ENCODE results near the gene HMCES.
"Not testable (repeated sequence)": the region's sequence is repeated elsewhere in the genome, so short reads cannot be mapped to it uniquely, and the experiment has no call there.

HMCES gene

DNA sequence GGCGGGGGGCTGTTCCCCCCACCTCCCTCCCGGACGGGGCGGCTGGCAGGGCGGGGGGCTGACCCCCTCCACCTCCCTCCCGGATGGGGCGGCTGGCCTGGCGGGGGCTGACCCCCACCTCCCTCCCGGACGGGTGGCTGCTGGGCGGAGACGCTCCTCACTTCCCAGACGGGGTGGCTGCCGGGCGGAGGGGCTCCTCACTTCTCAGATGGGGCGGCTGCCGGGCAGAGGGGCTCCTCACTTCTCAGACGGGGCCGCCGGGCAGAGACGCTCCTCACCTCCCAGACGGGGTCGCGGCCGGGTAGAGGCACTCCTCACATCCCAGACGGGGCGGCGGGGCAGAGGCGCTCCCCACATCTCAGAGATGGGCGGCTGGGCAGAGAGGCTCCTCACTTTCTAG, 61.2 kb downstream of the HMCES start:
- in situ Hi-C loops (cut with MboI; ENCODE audit: low pct_unique_long_range_greater_than_20kb, low sequenced_read_pairs); DNase-seq: not testable (repeated sequence)

DNA sequence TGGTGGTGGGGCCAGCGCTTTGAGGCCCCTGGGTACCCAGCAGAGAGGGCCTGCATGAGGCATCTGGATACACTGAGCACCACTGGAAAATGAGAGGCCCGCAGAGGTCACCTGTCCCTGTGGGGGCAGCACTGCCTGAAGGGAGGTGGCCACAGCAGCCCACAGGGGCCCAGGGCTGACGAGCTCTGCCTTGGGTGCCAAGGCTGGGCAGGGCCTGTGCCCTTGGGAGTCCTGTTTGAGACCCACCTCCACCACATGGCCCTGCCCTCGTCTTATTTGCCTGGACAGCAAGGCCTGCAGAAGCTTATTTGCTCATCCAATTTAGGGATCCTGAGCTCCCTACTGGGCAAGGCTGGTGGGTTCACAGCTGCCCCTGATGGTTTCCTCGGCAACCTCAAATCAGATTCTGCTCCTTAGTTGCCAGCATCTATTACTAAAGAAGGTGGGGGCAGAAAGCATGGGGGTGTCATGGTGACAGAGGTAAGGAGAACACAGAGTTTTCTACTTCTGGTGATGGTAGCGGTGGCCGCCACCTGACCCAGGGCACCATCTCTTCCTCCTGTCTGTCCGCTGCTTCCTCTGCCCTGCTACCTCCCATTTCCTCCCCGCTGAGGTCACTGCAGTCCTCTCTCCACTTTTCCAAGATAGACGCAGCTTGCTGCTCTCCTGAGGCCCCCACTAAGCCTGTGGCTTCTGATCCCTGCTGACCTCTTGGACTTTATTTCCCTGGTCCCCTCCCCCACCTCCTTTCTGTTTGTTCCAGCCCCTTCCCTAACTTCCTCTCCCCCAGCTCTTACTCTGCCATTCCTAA, 62.9 kb downstream of the HMCES start:
- DNase-seq = no peak
- in situ Hi-C loops (cut with MboI; ENCODE audit: low pct_unique_long_range_greater_than_20kb, low sequenced_read_pairs) = no loop called here

GRCh38 chr3:129343643-129344360, 65.1 kb downstream of the HMCES start:
- in situ Hi-C loops (cut with MboI; ENCODE audit: low pct_unique_long_range_greater_than_20kb, low sequenced_read_pairs) = no loop called here
- DNase-seq = peak; percentile 43

DNA sequence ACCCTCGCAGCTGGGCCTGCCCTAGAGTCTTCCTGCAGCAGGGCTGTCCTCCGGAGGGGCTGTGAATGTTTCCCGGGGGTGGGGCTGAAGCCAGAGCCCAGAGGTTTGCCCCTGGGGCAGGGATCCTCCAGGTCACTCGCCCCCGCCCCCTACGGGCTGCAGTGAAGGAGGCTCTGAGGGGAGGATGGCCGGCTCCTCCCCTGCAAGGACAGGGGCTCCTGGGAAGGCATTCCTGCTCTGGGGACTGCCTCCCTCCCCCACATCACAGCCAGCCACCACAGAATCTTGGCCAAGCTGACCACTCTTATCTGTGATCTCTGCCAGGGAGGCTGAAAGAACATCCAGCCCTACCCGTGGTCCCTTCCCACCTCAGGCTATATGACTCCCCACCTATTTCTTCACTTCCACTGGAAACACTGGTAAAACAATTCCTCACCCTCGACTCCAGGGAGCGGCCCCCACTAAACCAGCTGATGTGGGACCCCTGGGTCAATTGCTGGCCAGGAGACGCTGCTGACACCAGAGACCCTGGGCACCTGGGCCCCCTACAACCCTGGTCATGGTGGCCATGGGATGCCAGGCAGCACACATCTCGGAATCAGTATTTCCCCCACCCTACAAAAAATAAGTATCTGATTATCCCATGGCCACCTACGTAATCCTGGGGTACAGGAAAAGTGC, 66.0 kb downstream of the HMCES start:
- DNase-seq = no peak
- in situ Hi-C loops (cut with MboI; ENCODE audit: low pct_unique_long_range_greater_than_20kb, low sequenced_read_pairs) = no loop called here

GRCh38 chr3:129345281-129345680, 66.6 kb downstream of the HMCES start:
- DNase-seq = no peak
- in situ Hi-C loops (cut with MboI; ENCODE audit: low pct_unique_long_range_greater_than_20kb, low sequenced_read_pairs) = no loop called here

DNA sequence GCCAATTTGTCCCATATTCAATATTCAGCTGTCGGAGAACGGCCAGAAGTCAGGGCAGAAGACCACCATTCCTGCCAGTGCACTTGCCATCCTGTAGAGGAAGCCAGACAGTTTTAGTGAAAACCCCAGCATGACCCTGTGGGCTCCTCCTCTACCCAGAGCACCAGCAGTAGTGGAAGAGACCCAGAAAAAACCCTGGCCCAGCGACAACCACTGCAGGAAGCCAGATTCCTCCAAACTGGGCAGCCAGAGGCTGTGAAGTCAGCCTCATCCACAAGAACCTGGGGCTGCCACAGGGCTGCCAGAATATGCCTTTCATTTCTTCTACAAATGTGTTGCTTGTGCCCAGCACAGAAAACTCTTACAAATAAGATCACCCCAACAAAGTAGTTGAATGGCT, 67.3 kb downstream of the HMCES start:
- no peak for DNase-seq
- in situ Hi-C loops (cut with MboI; ENCODE audit: low pct_unique_long_range_greater_than_20kb, low sequenced_read_pairs) = no loop called here

DNA sequence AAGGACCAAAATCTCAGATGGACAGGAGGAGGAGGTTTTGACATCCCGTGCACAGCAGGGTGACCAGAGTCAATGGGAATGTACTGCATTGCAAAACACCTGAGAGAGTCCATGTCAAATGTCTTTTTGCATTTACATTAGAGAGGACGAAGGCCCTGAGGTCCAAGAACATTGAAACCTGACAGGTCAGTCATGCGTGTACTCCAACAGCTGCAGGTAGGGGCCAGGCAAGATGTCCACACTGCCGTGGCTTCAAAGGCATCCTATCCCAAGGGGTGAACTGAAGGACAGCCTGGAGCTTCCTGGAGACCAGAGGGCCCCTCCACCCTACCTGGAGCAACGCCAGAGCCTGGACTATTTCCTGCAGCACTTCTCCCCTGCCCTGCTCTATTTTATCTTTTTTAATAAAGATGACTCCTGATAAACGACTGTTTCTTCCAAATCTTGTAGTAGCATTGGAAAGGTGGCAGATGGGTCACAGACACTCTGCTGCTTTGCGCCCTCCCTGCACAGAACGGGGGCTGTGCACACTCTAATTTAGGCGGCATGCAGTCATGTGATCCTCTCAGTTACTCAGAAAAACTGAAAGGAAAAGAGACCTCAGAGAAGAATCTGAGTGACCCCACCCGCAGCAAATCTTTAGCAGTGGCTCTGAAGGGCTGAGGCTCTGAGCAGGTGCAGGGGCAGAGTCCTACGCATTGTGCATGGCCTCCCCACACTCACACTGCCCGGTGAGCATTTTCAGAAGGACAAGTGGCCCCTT, 68.2 kb downstream of the HMCES start:
- in situ Hi-C loops (cut with MboI; ENCODE audit: low pct_unique_long_range_greater_than_20kb, low sequenced_read_pairs) = no loop called here
- no peak for DNase-seq

DNA sequence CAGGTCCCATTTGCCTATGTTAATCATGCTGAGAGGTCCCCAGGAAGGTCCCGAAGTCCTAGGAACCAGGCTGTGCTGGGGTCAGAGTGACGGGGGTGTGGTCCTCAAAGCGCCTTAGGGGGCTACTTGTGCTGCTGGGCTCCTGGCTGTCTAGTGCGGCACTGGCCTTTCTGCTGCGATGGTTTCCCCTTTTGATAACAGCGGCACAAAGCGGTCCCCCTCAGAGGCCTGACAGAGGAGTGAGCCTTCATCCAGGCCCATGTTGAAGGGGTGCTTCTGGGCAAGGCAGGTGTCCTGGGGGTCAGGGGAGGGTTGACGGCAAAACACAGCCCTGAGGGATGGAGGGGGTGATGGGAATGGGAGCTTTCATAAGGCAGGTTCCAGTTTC, 68.8 kb downstream of the HMCES start:
- no peak for DNase-seq
- in situ Hi-C loops (cut with MboI; ENCODE audit: low pct_unique_long_range_greater_than_20kb, low sequenced_read_pairs) = no loop called here

DNA sequence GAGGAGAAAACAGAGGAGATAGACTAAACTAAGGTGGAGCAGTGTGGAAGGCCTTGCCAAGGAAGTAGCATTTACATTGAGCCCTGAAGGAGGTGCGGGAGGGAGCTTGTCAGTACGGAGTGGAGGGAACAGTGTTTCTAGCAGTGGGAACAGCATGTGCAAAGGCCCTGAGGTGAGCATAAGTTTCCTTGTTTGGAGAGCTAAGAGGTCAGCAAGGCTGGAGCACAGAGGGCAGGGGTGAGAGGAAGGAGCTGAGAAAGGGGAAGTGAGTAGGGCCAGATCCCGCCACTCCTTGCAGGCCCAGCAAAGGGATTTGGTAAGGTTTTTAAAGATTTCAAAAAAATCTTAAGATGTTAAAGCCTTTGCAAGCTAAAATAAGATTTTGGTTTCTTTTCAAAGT, 70.1 kb downstream of the HMCES start:
- in situ Hi-C loops (cut with MboI; ENCODE audit: low pct_unique_long_range_greater_than_20kb, low sequenced_read_pairs) = no loop called here
- DNase-seq = peak; percentile 33

GRCh38 chr3:129349169-129349568, 70.5 kb downstream of the HMCES start:
- in situ Hi-C loops (cut with MboI; ENCODE audit: low pct_unique_long_range_greater_than_20kb, low sequenced_read_pairs); DNase-seq: not testable (repeated sequence)

- in situ Hi-C loops (cut with MboI; ENCODE audit: low pct_unique_long_range_greater_than_20kb, low sequenced_read_pairs) = no loop called here
- no peak for DNase-seq
Observed at GRCh38 chr3:129349791-129350190, 71.1 kb downstream of the HMCES start.

GRCh38 chr3:129352045-129352444, 73.4 kb downstream of the HMCES start:
- in situ Hi-C loops (cut with MboI; ENCODE audit: low pct_unique_long_range_greater_than_20kb, low sequenced_read_pairs) = no loop called here
- no peak for DNase-seq

DNA sequence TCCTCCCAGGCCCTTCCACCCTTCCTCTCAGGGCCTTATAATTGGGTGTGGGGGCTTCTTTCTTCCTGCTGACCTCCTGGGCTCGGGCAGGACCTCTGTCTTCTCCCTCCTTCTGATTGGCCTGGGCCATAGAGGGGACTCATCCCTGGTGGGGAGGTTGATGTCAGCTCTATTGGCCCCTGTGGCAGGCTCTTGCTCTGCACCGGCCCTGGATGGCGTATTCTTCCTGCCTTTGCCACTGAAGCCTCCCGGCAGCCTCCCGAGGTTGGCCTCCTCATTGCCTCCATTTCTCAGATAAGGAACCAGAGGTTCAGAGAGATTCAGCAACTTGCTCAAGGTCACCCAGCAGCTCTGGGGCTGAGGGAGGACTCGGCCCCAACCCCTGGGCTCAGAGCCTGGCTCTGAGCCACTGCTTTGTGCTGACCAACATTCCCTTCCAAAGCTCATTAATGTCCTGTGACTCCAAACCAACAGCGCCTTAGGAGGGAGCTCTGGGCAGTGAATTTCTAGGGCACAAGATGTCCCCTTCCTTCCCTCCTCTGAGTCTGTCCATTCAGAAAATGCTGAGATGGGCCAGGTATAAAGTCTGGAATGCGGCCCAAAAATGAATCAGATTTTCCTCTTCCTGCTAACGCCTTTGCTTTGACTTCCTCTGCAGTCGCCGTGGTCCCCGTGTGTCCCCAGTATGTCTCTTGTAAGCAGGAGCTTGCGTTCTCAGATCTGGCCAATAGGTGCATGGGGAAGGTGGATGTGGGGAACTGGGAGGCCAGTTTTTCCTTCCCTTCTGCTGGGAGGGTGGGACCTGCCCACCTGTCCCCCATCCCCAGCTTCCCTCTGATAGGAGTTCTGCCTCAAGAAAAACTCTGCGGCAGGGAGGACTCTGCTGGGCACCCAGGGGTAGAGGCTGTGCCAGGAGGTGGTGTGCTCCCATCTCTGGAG, 74.2 kb downstream of the HMCES start:
- in situ Hi-C loops (cut with MboI; ENCODE audit: low pct_unique_long_range_greater_than_20kb, low sequenced_read_pairs) = no loop called here
- DNase-seq = no peak

DNA sequence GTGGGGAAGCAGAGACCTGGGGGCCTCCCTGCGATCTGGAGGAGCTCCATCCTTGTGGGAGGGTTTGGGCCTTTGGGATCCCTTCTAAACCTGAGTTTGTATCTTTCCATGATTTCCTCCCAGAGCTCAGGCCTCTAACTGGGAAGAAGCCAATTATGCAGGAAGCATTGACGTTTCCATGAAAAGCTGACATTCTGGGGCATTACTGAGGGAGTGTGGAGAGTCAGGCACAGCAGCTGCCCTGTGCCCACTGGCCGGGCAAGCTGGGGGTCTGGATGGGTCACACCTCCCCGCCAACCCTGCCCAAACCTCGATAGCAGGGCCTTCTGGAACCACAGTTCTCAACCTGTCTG, 74.9 kb downstream of the HMCES start:
- in situ Hi-C loops (cut with MboI; ENCODE audit: low pct_unique_long_range_greater_than_20kb, low sequenced_read_pairs) = no loop called here

More for the DNA sequence above, 74.9 kb downstream of the HMCES start:
- no peak for DNase-seq

Data from KBM-7 (cell line).